Glomerular visceral epithelial cell (primary cell): ENCODE measurements around the gene DPAGT1.
"Not testable (repeated sequence)": the region's sequence is repeated elsewhere in the genome, so short reads cannot be mapped to it uniquely, and the experiment has no call there.

Experiments
- DNase-seq: peaks from one replicate; pipeline ENCODE4 v3.0.0-alpha.2; 2016; ENCODE audit errors: extremely low spot score

Gene DPAGT1

GRCh38 chr11:119093942-119094815 lies 7.5 kb downstream of the DPAGT1 start:
- peak; percentile 34 for DNase-seq

GRCh38 chr11:119092880-119093842 lies 8.5 kb downstream of the DPAGT1 start:
- DNase-seq: peak; percentile 40

- DNase-seq: peak; percentile 35
These were observed 9.4 kb downstream of the DPAGT1 start for GRCh38 chr11:119091966-119092879.

- DNase-seq: no peak
These were observed 10.5 kb downstream of the DPAGT1 start for GRCh38 chr11:119091178-119091577.

- DNase-seq: no peak
These were observed 12.3 kb downstream of the DPAGT1 start for GRCh38 chr11:119089319-119089718.

- DNase-seq: no peak
These were observed 13.2 kb downstream of the DPAGT1 start for GRCh38 chr11:119088406-119088805.

- no peak for DNase-seq
These were observed 13.9 kb downstream of the DPAGT1 start for GRCh38 chr11:119087747-119088241.

GRCh38 chr11:119087123-119087522 lies 14.5 kb downstream of the DPAGT1 start:
- no peak for DNase-seq

GRCh38 chr11:119085437-119085847 lies 16.2 kb downstream of the DPAGT1 start:
- no peak for DNase-seq

GRCh38 chr11:119084663-119085436 lies 16.8 kb downstream of the DPAGT1 start, which contains the start of gene HMBS:
Gene HMBS (plus strand): TSS chr11:119084881. CDS start chr11:119085034, 153 bp downstream.
- peak; percentile 91 for DNase-seq

GRCh38 chr11:119081682-119082260 lies 19.9 kb downstream of the DPAGT1 start:
- DNase-seq: no peak

GRCh38 chr11:119078675-119079420 lies 22.8 kb downstream of the DPAGT1 start:
- no peak for DNase-seq

- DNase-seq: no peak
These were observed 23.8 kb downstream of the DPAGT1 start for GRCh38 chr11:119077839-119078238.

GRCh38 chr11:119067371-119068222 lies 34.1 kb downstream of the DPAGT1 start, which contains the start of gene VPS11:
Gene VPS11 (plus strand): TSS chr11:119067818. CDS start chr11:119067824, 6 bp downstream.
- DNase-seq: peak; percentile 96

- DNase-seq: peak; percentile 21
These were observed 36.3 kb downstream of the DPAGT1 start for GRCh38 chr11:119065369-119065768.

GRCh38 chr11:119062779-119063178 lies 38.9 kb downstream of the DPAGT1 start:
- DNase-seq: no peak

- DNase-seq: no peak
These were observed 40.4 kb downstream of the DPAGT1 start for GRCh38 chr11:119061256-119061655.

- DNase-seq: not testable (repeated sequence)
These were observed 42.5 kb downstream of the DPAGT1 start for GRCh38 chr11:119059128-119059527.
